SJSA1 (cell line): ENCODE data around the gene EMILIN1. TPM values are rescaled to one million over a fixed set of nuclear protein-coding genes. Genes with fewer than 3 reads are reported as not detected.

Experiments
- DNase-seq, 2 experiments: peaks; one replicate each; pipeline ENCODE4 v3.0.0-alpha.2; 2015 to 2020; ENCODE audit warnings: low spot score in 2 of 2, low read depth in 1 of 2
- H3K27ac ChIP-seq: fragments of 250-450 bp; sonication (Bioruptor Pico); 2 replicates; pipeline ENCODE4 v1.5.1; 2020; ENCODE audit warnings: mild to moderate bottlenecking, moderate library complexity
- H3K27me3 ChIP-seq: fragments of 250-450 bp; sonication (Bioruptor Pico); replicated peaks from 2 replicates; pipeline ENCODE4 v1.5.1; 2020; ENCODE audit warnings: mild to moderate bottlenecking, moderate library complexity
- H3K36me3 ChIP-seq: fragments of 250-450 bp; sonication (Bioruptor Pico); 2 replicates; pipeline ENCODE4 v1.5.1; 2020; ENCODE audit warnings: mild to moderate bottlenecking
- H3K4me1 ChIP-seq: fragments of 250-450 bp; sonication (Bioruptor Pico); replicated peaks from 2 replicates; pipeline ENCODE4 v1.6.1; 2021; ENCODE audit warnings: mild to moderate bottlenecking
- H3K4me3 ChIP-seq: fragments of 250-450 bp; sonication (Bioruptor Pico); 2 replicates; pipeline ENCODE4 v1.5.1; 2020; ENCODE audit warnings: mild to moderate bottlenecking
- H3K9me3 ChIP-seq: fragments of 250-450 bp; sonication (Bioruptor Pico); replicated peaks from 2 replicates; pipeline ENCODE4 v1.5.1; 2020; ENCODE audit warnings: mild to moderate bottlenecking
- total RNA-seq: library from RNA; depleted of rRNA; stranded (reverse); fragments of >200 nt; shearing (Covaris generic); gene quantifications from 2 replicates; pipeline ENCODE4 v1.2.3, GENCODE V29; 2014

The EMILIN1 gene
- total RNA-seq, 1 experiment from 2014 or later = 170 TPM

DNA sequence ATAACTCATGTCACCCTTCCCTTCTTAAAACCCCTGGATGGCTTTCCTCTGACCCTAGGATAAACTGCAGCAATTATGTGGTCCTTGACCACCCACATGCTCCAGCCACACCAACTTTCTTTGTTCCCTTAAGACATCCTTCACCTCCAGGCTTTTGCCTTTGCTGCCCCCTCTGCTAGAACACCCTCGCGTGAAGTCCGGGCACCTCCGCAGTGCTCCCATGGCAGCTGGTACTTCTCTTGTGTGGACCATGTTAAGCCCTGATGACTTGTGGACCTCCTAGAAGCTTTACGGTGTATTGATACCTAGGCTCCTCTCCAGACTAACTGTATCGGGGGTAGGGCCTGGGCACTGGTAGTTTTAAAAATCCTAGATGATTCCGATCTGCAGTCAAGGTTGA is 44.4 kb downstream of the EMILIN1 start:
- H3K27ac ChIP-seq = no peak overlapping the region
- peaks cover 18% of the 10 kb centered on the region for H3K27me3 ChIP-seq
- H3K36me3 ChIP-seq = no peaks in the 10 kb centered on the region
- H3K9me3 ChIP-seq = no peaks in the 10 kb centered on the region
- DNase-seq = no peak
- no peak overlapping the region for H3K4me3 ChIP-seq
- peaks cover 24% of the 10 kb centered on the region for H3K4me1 ChIP-seq

DNA sequence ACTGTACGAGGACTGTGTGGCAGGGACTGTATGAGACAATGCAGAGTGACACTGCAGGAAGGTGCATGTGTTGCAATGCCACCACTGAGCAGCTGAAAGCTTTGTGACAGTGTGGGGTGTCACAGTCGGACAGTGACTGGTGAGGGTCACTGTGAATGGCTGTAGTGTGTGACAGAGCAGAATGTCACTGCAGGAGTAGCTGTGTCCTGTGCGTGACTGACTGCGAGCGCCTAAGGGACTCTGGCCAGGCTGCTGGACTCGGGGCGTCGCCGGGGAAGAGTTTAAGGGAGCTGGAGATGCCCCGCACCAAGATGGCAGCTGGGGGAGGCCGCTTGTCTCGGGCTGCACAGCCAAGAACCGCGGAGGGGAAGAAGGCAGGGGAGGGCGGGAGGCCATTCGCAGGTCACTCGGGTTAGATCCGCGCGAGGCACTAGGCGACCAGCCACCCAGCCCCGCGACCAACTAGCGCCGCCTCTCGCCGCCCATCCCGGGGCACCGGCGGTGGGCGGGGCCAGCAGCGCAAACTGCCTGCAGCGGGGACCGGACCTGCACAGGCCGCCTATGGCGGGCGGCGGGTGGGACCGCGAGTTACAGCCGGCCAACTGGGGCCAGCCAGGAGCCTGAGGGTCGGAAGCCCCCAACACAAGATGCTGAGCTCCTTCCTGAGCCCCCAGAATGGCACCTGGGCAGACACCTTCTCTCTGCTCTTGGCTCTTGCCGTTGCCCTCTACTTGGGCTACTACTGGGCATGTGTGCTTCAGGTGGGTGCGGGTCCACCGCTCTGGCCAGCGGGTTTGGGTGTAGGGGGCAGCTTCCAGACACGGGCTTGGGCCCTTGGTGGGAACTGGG is 45.1 kb downstream of the EMILIN1 start, which contains the start of gene ABHD1:
Gene ABHD1 (plus strand): TSS at position 514 of the 849 bp plus-strand sequence. CDS start 134 bp downstream, at position 648.
- Histone ChIP-seq H3K27me3 (peaks cover 11% of the 10 kb centered on the region), H3K4me3 (peak within 1 kb of the TSS; percentile 30), H3K27ac (no peak within 1 kb of the TSS), H3K36me3 (no peaks in the 10 kb centered on the region), H3K4me1 (peaks cover 22% of the 10 kb centered on the region), H3K9me3 (no peaks in the 10 kb centered on the region)
- DNase-seq = no peak

DNA sequence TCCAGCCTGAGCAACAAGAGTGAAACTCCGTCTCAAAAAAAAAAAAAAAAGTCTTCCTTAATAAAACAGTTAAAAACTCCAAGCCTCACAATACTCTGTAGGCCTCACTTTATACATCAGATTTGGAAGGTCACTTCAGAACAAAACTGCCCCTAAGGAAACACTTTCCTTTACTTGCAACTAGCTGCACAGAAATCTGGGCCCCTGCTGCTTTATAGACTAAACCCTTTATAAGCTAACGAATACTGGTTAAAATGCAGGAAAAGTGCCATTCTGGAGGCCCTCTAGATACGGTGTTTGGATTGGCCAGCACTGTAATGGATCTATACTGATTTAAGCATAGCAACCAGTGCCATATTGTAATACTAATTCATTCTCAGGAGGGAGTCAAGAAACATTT is 46.7 kb downstream of the EMILIN1 start:
- H3K4me1 ChIP-seq = peaks cover 15% of the 10 kb centered on the region
- peaks cover 6% of the 10 kb centered on the region for H3K36me3 ChIP-seq
- DNase-seq = no peak
- H3K9me3 ChIP-seq = no peaks in the 10 kb centered on the region
- no peak overlapping the region for H3K4me3 ChIP-seq
- H3K27ac ChIP-seq = no peak overlapping the region
- H3K27me3 ChIP-seq = no peaks in the 10 kb centered on the region

- DNase-seq = no peak
- Histone ChIP-seq H3K27ac (no peak overlapping the region), H3K9me3 (no peaks in the 10 kb centered on the region), H3K4me3 (no peak overlapping the region), H3K4me1 (peaks cover 15% of the 10 kb centered on the region), H3K27me3 (no peaks in the 10 kb centered on the region), H3K36me3 (peaks cover 18% of the 10 kb centered on the region)
Measured at GRCh38 chr2:27126252-27126710, 47.9 kb downstream of the EMILIN1 start.

DNA sequence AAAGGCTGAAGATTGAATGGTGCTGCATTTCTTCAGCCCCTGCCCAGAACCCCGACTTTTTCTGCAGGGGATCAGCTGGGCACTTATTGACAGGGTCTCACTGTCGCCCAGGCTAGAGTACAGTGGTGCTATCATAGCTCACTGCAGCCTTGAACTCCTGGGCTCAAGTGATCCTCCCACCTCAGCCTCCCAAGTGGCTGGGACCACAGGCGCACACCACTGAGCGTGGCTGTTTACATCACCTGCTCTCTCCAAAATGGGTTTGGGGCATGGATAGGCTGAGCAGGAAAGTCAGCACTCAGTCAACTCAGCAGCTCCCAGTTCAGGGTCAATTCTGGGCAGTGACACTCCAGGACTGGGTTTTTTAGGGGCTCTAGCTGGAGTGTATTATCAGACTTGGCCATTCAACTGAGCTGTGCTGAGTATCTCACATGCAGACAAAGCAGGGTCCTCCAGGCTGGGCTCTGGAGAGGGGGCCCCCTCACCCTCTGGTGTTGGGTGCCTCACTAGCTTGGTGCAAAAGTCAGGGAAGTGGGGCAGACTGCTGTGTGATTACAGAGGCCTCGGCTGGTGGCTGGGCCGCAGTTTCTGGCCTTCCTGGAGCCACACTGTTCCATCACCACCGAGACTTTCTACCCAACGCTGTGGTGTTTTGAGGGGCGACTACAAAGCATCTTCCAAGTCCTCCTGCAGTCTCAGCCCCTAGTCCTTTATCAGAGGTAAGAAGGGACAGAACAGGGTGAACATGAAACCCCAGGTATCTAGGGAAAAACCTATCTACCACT is 49.7 kb downstream of the EMILIN1 start:
- Histone ChIP-seq H3K36me3 (peaks cover 36% of the 10 kb centered on the region), H3K27ac (no peak overlapping the region), H3K27me3 (no peaks in the 10 kb centered on the region), H3K9me3 (no peaks in the 10 kb centered on the region), H3K4me1 (peaks cover 13% of the 10 kb centered on the region), H3K4me3 (no peak overlapping the region)
- DNase-seq = no peak

GRCh38 chr2:27128668-27129571 is 50.5 kb downstream of the EMILIN1 start:
- H3K27me3 ChIP-seq = no peaks in the 10 kb centered on the region
- DNase-seq = no peak
- H3K4me3 ChIP-seq = no peak overlapping the region
- H3K9me3 ChIP-seq = no peaks in the 10 kb centered on the region
- H3K36me3 ChIP-seq = peaks cover 41% of the 10 kb centered on the region
- H3K27ac ChIP-seq = no peak overlapping the region
- H3K4me1 ChIP-seq = peaks cover 10% of the 10 kb centered on the region

DNA sequence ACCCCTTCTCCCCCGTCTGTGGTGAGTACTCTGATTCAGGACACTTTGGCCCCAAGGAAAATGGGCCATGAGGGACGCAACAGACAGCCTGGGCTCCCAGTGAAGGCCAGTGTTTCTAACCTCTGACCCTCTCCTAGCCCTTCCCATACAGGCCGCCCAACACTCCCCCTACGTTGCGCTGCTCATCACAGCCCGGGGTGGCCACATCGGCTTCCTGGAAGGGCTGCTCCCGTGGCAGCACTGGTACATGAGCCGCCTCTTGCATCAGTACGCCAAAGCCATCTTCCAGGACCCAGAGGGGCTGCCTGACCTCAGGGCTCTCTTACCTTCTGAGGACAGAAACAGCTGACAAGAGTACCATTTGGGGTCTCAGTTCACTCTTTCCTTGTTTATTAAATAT is 52.0 kb downstream of the EMILIN1 start:
- peaks cover 45% of the 10 kb centered on the region for H3K36me3 ChIP-seq

GRCh38 chr2:27131429-27131828 is 53.0 kb downstream of the EMILIN1 start:
- Histone ChIP-seq H3K9me3 (no peaks in the 10 kb centered on the region), H3K4me3 (no peak overlapping the region), H3K4me1 (peaks cover 14% of the 10 kb centered on the region), H3K27ac (no peak overlapping the region), H3K36me3 (peaks cover 45% of the 10 kb centered on the region), H3K27me3 (no peaks in the 10 kb centered on the region)
- DNase-seq = no peak

More for the DNA sequence above, 52.0 kb downstream of the EMILIN1 start:
- no peak overlapping the region for H3K27ac ChIP-seq
- peaks cover 14% of the 10 kb centered on the region for H3K4me1 ChIP-seq
- H3K27me3 ChIP-seq = no peaks in the 10 kb centered on the region
- no peaks in the 10 kb centered on the region for H3K9me3 ChIP-seq
- no peak for DNase-seq
- no peak overlapping the region for H3K4me3 ChIP-seq

- Histone ChIP-seq H3K9me3 (no peaks in the 10 kb centered on the region), H3K27me3 (no peaks in the 10 kb centered on the region), H3K27ac (no peak overlapping the region), H3K36me3 (peaks cover 45% of the 10 kb centered on the region), H3K4me1 (peaks cover 14% of the 10 kb centered on the region), H3K4me3 (peak overlapping the region; percentile 94)
- peak in 1 of 2 experiments; percentile 29 for DNase-seq
Measured at GRCh38 chr2:27133195-27133875, 54.9 kb downstream of the EMILIN1 start.

DNA sequence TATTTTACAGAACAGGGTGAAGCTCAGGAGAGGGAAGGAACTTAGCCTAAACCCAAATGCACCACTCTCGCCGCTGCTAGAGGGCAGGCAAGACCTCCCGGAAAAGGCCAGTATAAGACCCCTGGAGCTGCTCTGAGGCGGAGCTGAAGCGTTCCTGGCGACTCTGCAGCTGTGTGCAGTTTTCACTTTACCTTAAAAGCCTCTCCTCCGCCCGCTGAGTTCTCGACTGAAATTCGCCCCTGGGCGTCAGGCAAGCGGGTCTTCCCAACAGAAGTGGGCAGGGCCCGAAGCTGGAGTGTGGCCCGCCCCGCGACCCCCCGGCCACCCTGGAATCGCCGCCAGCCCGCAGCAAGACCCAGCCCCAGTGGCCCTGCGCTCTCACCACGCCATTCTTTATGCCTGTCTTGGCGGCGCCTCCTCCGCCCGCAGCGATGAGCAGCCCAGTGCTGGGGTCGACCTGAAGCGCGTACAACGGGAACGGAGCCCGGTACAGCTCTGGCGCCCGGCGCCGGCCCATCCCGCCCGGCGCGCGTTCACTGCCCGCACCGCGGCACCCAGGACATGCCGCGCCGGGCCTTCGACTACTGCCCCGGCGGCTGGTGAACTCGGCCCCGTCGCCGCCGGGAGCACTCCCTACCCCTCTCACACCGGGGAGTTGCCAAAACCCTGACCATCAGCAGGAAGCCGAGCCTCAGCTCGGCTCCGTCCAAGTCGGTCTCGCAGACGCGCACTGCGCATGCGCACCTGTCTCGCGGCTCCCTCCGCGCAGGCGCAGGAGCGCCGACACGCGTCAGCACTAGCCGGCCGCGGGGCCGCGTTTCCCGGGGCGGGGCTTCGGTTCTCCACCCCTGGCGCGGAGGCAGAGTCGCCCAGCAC is 55.7 kb downstream of the EMILIN1 start, which contains the start of gene PREB:
Gene PREB (minus strand): TSS at position 732 of the 876 bp plus-strand sequence. CDS start 215 bp downstream, at position 517.
- no peak within 1 kb of the TSS for H3K27ac ChIP-seq

GRCh38 chr2:27134781-27135477 is 56.5 kb downstream of the EMILIN1 start:
- no peaks in the 10 kb centered on the region for H3K27me3 ChIP-seq
- peak overlapping the region; percentile 94 for H3K4me3 ChIP-seq
- H3K4me1 ChIP-seq = peaks cover 14% of the 10 kb centered on the region
- H3K9me3 ChIP-seq = no peaks in the 10 kb centered on the region
- no peak for DNase-seq
- no peak overlapping the region for H3K27ac ChIP-seq
- peaks cover 40% of the 10 kb centered on the region for H3K36me3 ChIP-seq

More for the DNA sequence above, 55.7 kb downstream of the EMILIN1 start, which contains the start of gene PREB:
- Histone ChIP-seq H3K4me3 (peak within 1 kb of the TSS; percentile 94), H3K9me3 (no peaks in the 10 kb centered on the region), H3K36me3 (peaks cover 45% of the 10 kb centered on the region), H3K4me1 (peaks cover 14% of the 10 kb centered on the region), H3K27me3 (no peaks in the 10 kb centered on the region)
- peak; percentile 94 to 97 for DNase-seq
